Spleen (tissue), 7 donors: ENCODE results near the gene KCTD10.

ENCODE experiments used
- CTCF ChIP-seq, 11 experiments: fragments of 200-600 bp in 7 of 11; fragments of 450-650 bp in 4 of 11; sonication (generic) in 4 of 11; IDR thresholded peaks in 8 of 11; conservative IDR thresholded peaks in 3 of 11; 1 replicate in 7 of 11; 2 replicates in 4 of 11; pipeline versions ENCODE4 v1.4.0 to v1.8.0; 2016 to 2021; ENCODE audit warnings: antibody characterized with exemption in 11 of 11, inconsistent platforms in 4 of 11, mild to moderate bottlenecking in 1 of 11
- POLR2A ChIP-seq, 3 donors: fragments of 450-650 bp; IDR thresholded peaks; one replicate each; pipeline ENCODE4 v1.5.1; 2017; ENCODE audit warnings: antibody characterized with exemption in 3 of 3, mild to moderate bottlenecking in 1 of 3
- POLR2AphosphoS5 ChIP-seq, 3 donors: sonication (generic); formaldehyde crosslinking; IDR thresholded peaks; one replicate each; pipeline ENCODE4 v1.5.1; 2017; ENCODE audit warnings: antibody characterized with exemption in 3 of 3
- donor health status: DM: no; HTN: no; CAD: no; lungs with moderate emphysema.
- donor health status: DM: no; HTN: no; CAD: no.
- donor health status: DM: no; HTN: no; CAD: no.

DNA sequence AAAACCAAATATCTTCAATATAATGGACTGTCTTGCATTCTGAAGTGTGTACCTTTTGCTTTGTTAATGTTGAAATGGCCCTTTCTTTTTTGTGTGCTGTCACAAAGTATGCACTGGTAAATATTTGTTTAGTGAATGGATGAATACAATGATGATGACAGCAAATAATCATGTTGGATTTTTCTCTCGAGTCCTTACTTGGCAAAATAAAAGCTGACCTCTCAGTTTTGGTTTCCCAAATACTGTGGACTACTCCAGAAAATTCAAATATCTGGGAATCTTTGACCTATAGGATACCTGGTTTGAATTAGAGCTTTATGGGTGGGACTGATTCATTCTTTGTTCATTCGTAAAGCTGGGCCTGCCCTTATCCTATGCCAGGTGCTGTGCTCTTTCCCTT, 5.8 kb upstream of the KCTD10 start:
- TF ChIP-seq CTCF (IDR thresholded peaks at IDR 0.05 in 8 of 11, conservative IDR thresholded peaks at IDR 0.05 in 3 of 11) = no peak
- TF ChIP-seq POLR2A (IDR thresholded peaks at IDR 0.05) = no peak
- TF ChIP-seq POLR2AphosphoS5 (IDR thresholded peaks at IDR 0.05) = no peak
